Peyer's patch (tissue), 4 donors: ENCODE measurements around the gene CROCC.

Source experiments
- POLR2A ChIP-seq, 2 donors: fragments of 450-650 bp; IDR thresholded peaks; one replicate each; pipeline ENCODE4 v1.5.1; 2017; ENCODE audit warnings: antibody characterized with exemption in 2 of 2, mild to moderate bottlenecking in 2 of 2, moderate library complexity in 2 of 2
- TF ChIP-seq, protein P1 (sequence below), 6 experiments: fragments of 450-650 bp in 4 of 6; fragments of 200-600 bp in 2 of 6; sonication (generic) in 1 of 6; IDR thresholded peaks; one replicate each; pipeline ENCODE4 v1.5.1; 2017 to 2019; ENCODE audit warnings: antibody characterized with exemption in 6 of 6, mild to moderate bottlenecking in 3 of 6, moderate library complexity in 1 of 6

DNA sequence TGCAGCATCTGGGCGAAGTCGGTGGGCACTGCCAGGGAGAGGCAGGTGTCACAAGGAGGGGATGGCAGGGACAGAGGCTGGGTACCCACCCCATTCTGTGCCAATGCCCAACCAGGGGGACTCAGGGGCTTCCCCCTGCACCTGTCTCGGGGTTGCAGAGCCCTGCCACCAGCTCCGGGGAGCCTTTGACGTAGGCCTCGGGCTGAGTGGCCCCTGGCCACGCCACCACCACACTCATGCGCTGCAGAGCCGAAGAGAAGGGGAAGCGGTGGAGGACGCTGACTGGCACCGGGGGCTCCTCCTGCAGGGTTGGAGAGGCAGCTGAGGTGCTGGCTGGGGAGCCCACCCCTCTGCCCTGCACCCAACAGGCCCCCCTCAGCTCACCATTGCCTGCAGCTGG, 70.4 kb downstream of the CROCC start:
- no peak for TF ChIP-seq POLR2A (IDR thresholded peaks at IDR 0.05)
- TF ChIP-seq, protein P1, sequence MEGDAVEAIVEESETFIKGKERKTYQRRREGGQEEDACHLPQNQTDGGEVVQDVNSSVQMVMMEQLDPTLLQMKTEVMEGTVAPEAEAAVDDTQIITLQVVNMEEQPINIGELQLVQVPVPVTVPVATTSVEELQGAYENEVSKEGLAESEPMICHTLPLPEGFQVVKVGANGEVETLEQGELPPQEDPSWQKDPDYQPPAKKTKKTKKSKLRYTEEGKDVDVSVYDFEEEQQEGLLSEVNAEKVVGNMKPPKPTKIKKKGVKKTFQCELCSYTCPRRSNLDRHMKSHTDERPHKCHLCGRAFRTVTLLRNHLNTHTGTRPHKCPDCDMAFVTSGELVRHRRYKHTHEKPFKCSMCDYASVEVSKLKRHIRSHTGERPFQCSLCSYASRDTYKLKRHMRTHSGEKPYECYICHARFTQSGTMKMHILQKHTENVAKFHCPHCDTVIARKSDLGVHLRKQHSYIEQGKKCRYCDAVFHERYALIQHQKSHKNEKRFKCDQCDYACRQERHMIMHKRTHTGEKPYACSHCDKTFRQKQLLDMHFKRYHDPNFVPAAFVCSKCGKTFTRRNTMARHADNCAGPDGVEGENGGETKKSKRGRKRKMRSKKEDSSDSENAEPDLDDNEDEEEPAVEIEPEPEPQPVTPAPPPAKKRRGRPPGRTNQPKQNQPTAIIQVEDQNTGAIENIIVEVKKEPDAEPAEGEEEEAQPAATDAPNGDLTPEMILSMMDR (IDR thresholded peaks at IDR 0.05) = no peak
